ENCODE measurements around the gene TFCP2L1.
"Not testable (repeated sequence)": the region's sequence is repeated elsewhere in the genome, so short reads cannot be mapped to it uniquely, and the experiment has no call there.

Gene TFCP2L1

GRCh38 chr2:121307048-121307447 lies 22.0 kb upstream of the TFCP2L1 start:
- Histone ChIP-seq H3K4me3 (replicated peaks; ENCODE audit: insufficient read depth, low read length) (no peak overlapping the region), H3K27me3 (ENCODE audit: insufficient read depth, poor library complexity, severe bottlenecking) (no peaks in the 10 kb centered on the region), H3K27ac (replicated peaks) (no peak overlapping the region)
- TF ChIP-seq POLR2AphosphoS5 (IDR thresholded peaks at IDR 0.05; ENCODE audit: low read depth) (no peak), REST (IDR thresholded peaks at IDR 0.05; ENCODE audit: insufficient replicate concordance, low read depth) (no peak), GABPA (IDR thresholded peaks at IDR 0.05; ENCODE audit: low read depth) (no peak)
- DNase-seq (ENCODE audit: low read depth in 1 of 2, low spot score in 1 of 2) = no peak

- TF ChIP-seq GABPA (IDR thresholded peaks at IDR 0.05; ENCODE audit: low read depth) = no peak
- no peak for TF ChIP-seq SPI1 (IDR thresholded peaks at IDR 0.05; ENCODE audit: borderline replicate concordance, low read depth)
- TF ChIP-seq POLR2AphosphoS5 (IDR thresholded peaks at IDR 0.05; ENCODE audit: low read depth) = no peak
- no peak for TF ChIP-seq CTCF (IDR thresholded peaks at IDR 0.05; ENCODE audit: insufficient read depth, low read length)
- TF ChIP-seq REST (IDR thresholded peaks at IDR 0.05; ENCODE audit: insufficient replicate concordance, low read depth) = no peak
- DNase-seq (ENCODE audit: low read depth in 1 of 2, low spot score in 1 of 2) = no peak
- Histone ChIP-seq H3K4me3 (replicated peaks; ENCODE audit: insufficient read depth, low read length) (no peak overlapping the region), H3K27ac (replicated peaks) (no peak overlapping the region), H3K27me3 (ENCODE audit: insufficient read depth, poor library complexity, severe bottlenecking) (no peaks in the 10 kb centered on the region)
Observed at GRCh38 chr2:121304941-121305340, 19.9 kb upstream of the TFCP2L1 start.

- no peak for TF ChIP-seq POLR2AphosphoS5 (IDR thresholded peaks at IDR 0.05; ENCODE audit: low read depth)
- H3K27ac ChIP-seq (replicated peaks) = no peak overlapping the region
- no peaks in the 10 kb centered on the region for H3K27me3 ChIP-seq (ENCODE audit: insufficient read depth, poor library complexity, severe bottlenecking)
- DNase-seq (ENCODE audit: low read depth in 1 of 2, low spot score in 1 of 2) = no peak
- H3K4me3 ChIP-seq (replicated peaks; ENCODE audit: insufficient read depth, low read length) = no peak overlapping the region
Observed at GRCh38 chr2:121303531-121304263, 18.7 kb upstream of the TFCP2L1 start.

- not testable (repeated sequence) for H3K27ac ChIP-seq (replicated peaks); H3K27me3 ChIP-seq (ENCODE audit: insufficient read depth, poor library complexity, severe bottlenecking); DNase-seq (ENCODE audit: low read depth in 1 of 2, low spot score in 1 of 2); H3K4me3 ChIP-seq (replicated peaks; ENCODE audit: insufficient read depth, low read length)
Observed at GRCh38 chr2:121301190-121301589, 16.2 kb upstream of the TFCP2L1 start.

- TF ChIP-seq REST (IDR thresholded peaks at IDR 0.05; ENCODE audit: insufficient replicate concordance, low read depth) = no peak
- no peak for TF ChIP-seq POLR2AphosphoS5 (IDR thresholded peaks at IDR 0.05; ENCODE audit: low read depth)
- no peak for TF ChIP-seq CTCF (IDR thresholded peaks at IDR 0.05; ENCODE audit: insufficient read depth, low read length)
- no peak for TF ChIP-seq GABPA (IDR thresholded peaks at IDR 0.05; ENCODE audit: low read depth)
- no peak for TF ChIP-seq SPI1 (IDR thresholded peaks at IDR 0.05; ENCODE audit: borderline replicate concordance, low read depth)
- Histone ChIP-seq H3K27me3 (ENCODE audit: insufficient read depth, poor library complexity, severe bottlenecking) (no peaks in the 10 kb centered on the region), H3K4me3 (replicated peaks; ENCODE audit: insufficient read depth, low read length) (no peak overlapping the region), H3K27ac (replicated peaks) (no peak overlapping the region)
- no peak for DNase-seq (ENCODE audit: low read depth in 1 of 2, low spot score in 1 of 2)
Observed at GRCh38 chr2:121298476-121298875, 13.5 kb upstream of the TFCP2L1 start.

GRCh38 chr2:121297866-121298265 lies 12.9 kb upstream of the TFCP2L1 start:
- DNase-seq (ENCODE audit: low read depth in 1 of 2, low spot score in 1 of 2); H3K27ac ChIP-seq (replicated peaks); H3K4me3 ChIP-seq (replicated peaks; ENCODE audit: insufficient read depth, low read length); H3K27me3 ChIP-seq (ENCODE audit: insufficient read depth, poor library complexity, severe bottlenecking): not testable (repeated sequence)
